Mammary epithelial cell (primary cell): ENCODE measurements around the gene IL17C.

Experiments used
- CTCF ChIP-seq, 2 donors: IDR thresholded peaks in 1 of 2; conservative IDR thresholded peaks in 1 of 2; 2 replicates each; pipeline ENCODE4 v1.5.1; 2011 to 2012; ENCODE audit warnings: inconsistent platforms in 2 of 2, low read length in 2 of 2, mild to moderate bottlenecking in 2 of 2, control low read depth in 1 of 2, low read depth in 1 of 2; ENCODE audit not compliant: insufficient read depth in 1 of 2; ENCODE audit errors: extremely low read depth in 1 of 2
- EZH2 ChIP-seq: IDR thresholded peaks from 2 replicates; pipeline ENCODE4 v1.6.1; 2012; ENCODE audit warnings: low read length, inconsistent platforms, borderline replicate concordance

GRCh38 chr16:88658714-88659113 lies 20.3 kb downstream of the IL17C start:
- TF ChIP-seq CTCF (conservative IDR thresholded peaks at IDR 0.05 in 1 of 2, IDR thresholded peaks at IDR 0.05 in 1 of 2; ENCODE audit: extremely low read depth in 1 of 2, insufficient read depth in 1 of 2, low read depth in 1 of 2, low read length in 2 of 2) (no peak), EZH2 (no peak)
